K562 (cell line): Measurements from ENCODE around the gene ATXN2L. TPM values are rescaled to one million over a fixed set of nuclear protein-coding genes. Genes with fewer than 3 reads are reported as not detected.

Experiments
- CBX1 ChIP-seq: sonication (generic); IDR thresholded peaks from 2 replicates; pipeline ENCODE4 v1.6.1; 2016; ENCODE audit warnings: antibody characterized with exemption, low read depth, mild to moderate bottlenecking
- CEBPB ChIP-seq: fragments of 450-650 bp; IDR thresholded peaks from 2 replicates; pipeline ENCODE4 v1.6.1; 2016; ENCODE audit warnings: missing genetic modification characterization, missing compliant biosample characterization
- CLOCK ChIP-seq: fragments of 250-450 bp; sonication (Bioruptor Pico); IDR thresholded peaks from 2 replicates; pipeline ENCODE4 v1.4.0; 2020; ENCODE audit warnings: mild to moderate bottlenecking, moderate library complexity, borderline replicate concordance
- CREB3L1 ChIP-seq: fragments of 450-650 bp; IDR thresholded peaks from 2 replicates; pipeline ENCODE4 v1.6.1; 2014; ENCODE audit warnings: low read depth, mild to moderate bottlenecking, moderate library complexity, borderline replicate concordance
- EGR1 ChIP-seq: fragments of 450-650 bp; conservative IDR thresholded peaks from 2 replicates; pipeline ENCODE4 v1.6.1; 2017; ENCODE audit warnings: mild to moderate bottlenecking
- FOXJ2 ChIP-seq: fragments of 200-800 bp; sonication (Bioruptor generic); IDR thresholded peaks from 2 replicates; pipeline ENCODE4 v1.6.1; 2016; ENCODE audit warnings: missing genetic modification characterization, missing compliant biosample characterization
- FOXM1 ChIP-seq, 2 experiments: fragments of 450-650 bp in 1 of 2; sonication (generic) in 1 of 2; formaldehyde crosslinking in 1 of 2; IDR thresholded peaks; 2 replicates each; pipeline versions ENCODE4 v1.6.1 to v1.9.0; 2017 to 2022; ENCODE audit warnings: low read depth in 2 of 2, mild to moderate bottlenecking in 2 of 2, missing genetic modification reagents in 1 of 2, moderate library complexity in 1 of 2
- FOXO4 ChIP-seq: fragments of 450-650 bp; formaldehyde crosslinking; IDR thresholded peaks from 2 replicates; pipeline ENCODE4 v1.4.0; 2020; ENCODE audit warnings: mild to moderate bottlenecking, moderate library complexity
- HNRNPL ChIP-seq: fragments of 200-400 bp; formaldehyde crosslinking; IDR thresholded peaks from 2 replicates; pipeline ENCODE4 v1.6.1; 2017; ENCODE audit warnings: low read depth, mild to moderate bottlenecking, low read length
- NCOA1 ChIP-seq: fragments of 450-650 bp; IDR thresholded peaks from 2 replicates; pipeline ENCODE4 v1.6.1; 2016; ENCODE audit warnings: low read depth
- SETDB1 ChIP-seq: IDR thresholded peaks from one replicate; pipeline ENCODE4 v1.6.1; 2012; ENCODE audit warnings: low read length, control low read depth, inconsistent platforms
- SIN3B ChIP-seq: fragments of 450-650 bp; IDR thresholded peaks from 2 replicates; pipeline ENCODE4 v1.6.1; 2017; ENCODE audit warnings: low read depth, mild to moderate bottlenecking, moderate library complexity
- TRIM24 ChIP-seq, 2 experiments: fragments of 450-650 bp; IDR thresholded peaks; 2 replicates each; pipeline ENCODE4 v1.6.1; 2016
- ZBTB12 ChIP-seq: fragments of 250-450 bp; sonication (Bioruptor Pico); IDR thresholded peaks from 2 replicates; pipeline ENCODE4 v1.4.0; 2020
- ZKSCAN3 ChIP-seq: fragments of 250-450 bp; sonication (Bioruptor Pico); IDR thresholded peaks from 2 replicates; pipeline ENCODE4 v1.4.0; 2020
- ZNF146 ChIP-seq: IDR thresholded peaks from one replicate; pipeline ENCODE4 v1.6.1; 2018; ENCODE audit warnings: missing compliant biosample characterization; ENCODE audit not compliant: unreplicated experiment
- ZNF263 ChIP-seq: sonication (generic); formaldehyde crosslinking; IDR thresholded peaks from 2 replicates; pipeline ENCODE4 v1.8.0; 2022; ENCODE audit warnings: mild to moderate bottlenecking, missing genetic modification reagents, borderline replicate concordance
- ZNF699 ChIP-seq: fragments of 250-450 bp; sonication (Bioruptor Pico); IDR thresholded peaks from 2 replicates; pipeline ENCODE4 v1.8.0; 2021; ENCODE audit warnings: mild to moderate bottlenecking, moderate library complexity; ENCODE audit not compliant: insufficient replicate concordance
- ZNF717 ChIP-seq: fragments of 250-450 bp; sonication (Bioruptor Pico); IDR thresholded peaks from 2 replicates; pipeline ENCODE4 v1.5.0; 2021
- ZNF780A ChIP-seq: fragments of 250-450 bp; sonication (Bioruptor Pico); IDR thresholded peaks from 2 replicates; pipeline ENCODE4 v1.5.0; 2021; ENCODE audit warnings: mild to moderate bottlenecking
- ZNF79 ChIP-seq: fragments of 250-450 bp; sonication (Bioruptor Pico); IDR thresholded peaks from 2 replicates; pipeline ENCODE4 v1.4.0; 2020; ENCODE audit warnings: low read depth, mild to moderate bottlenecking, moderate library complexity
- polyA plus RNA-seq, 8 experiments: library from polyadenylated mRNA; depleted of rRNA in 4 of 8; stranded (reverse) in 5 of 8; unstranded in 3 of 8; fragments of >200 nt; fragmentation: Nextera tagmentation in 2 of 8; fragmentation: Illumina TruSeq in 1 of 8; extraction: Ambion mirVana in 2 of 8; extraction: Trizol in 1 of 8; gene quantifications; 2 replicates each; pipeline versions ENCODE4 v1.2.1 to v1.2.3, GENCODE V29; 2011 to 2014; ENCODE audit warnings: inconsistent platforms in 1 of 8, missing spikeins in 1 of 8
- total RNA-seq, 7 experiments: library from RNA; depleted of rRNA in 6 of 7; stranded (reverse); fragments of >200 nt in 6 of 7; fragmentation: Illumina TruSeq in 2 of 7; extraction: Trizol in 2 of 7; gene quantifications; 2 replicates each; pipeline versions ENCODE4 v1.2.1 to v1.2.3, GENCODE V29; 2011 to 2021; ENCODE audit warnings: low replicate concordance in 1 of 7

The ATXN2L gene
- total and polyA plus RNA-seq, 9 of the 15 experiments (the other 6 are each of a cell fraction or from before 2014, with no cell fraction given) = 3.8 to 280 (median 37.2) TPM

- TF ChIP-seq FOXM1 (IDR thresholded peaks at IDR 0.05; ENCODE audit: low read depth) (peak; percentile 67), FOXM1 (CRISPR knock-in tag; IDR thresholded peaks at IDR 0.05; ENCODE audit: low read depth) (no peak), HNRNPL (no peak), CREB3L1 (no peak), SETDB1 (no peak), ZNF79 (no peak), CBX1 (peak; percentile 60; the same call in 1 of the 2 replicates), ZNF780A (CRISPR knock-in tag) (no peak), ZNF146 (CRISPR knock-in tag) (no peak), FOXJ2 (tag) (0 out of 2 replicates have a peak, but pooled peaks have one; percentile 36), ZBTB12 (no peak), ZNF717 (CRISPR knock-in tag) (no peak), SIN3B (0 out of 2 replicates have a peak, but pooled peaks have one; percentile 17), NCOA1 (no peak), ZNF263 (CRISPR knock-in tag) (peak; percentile 99), EGR1 (peak; percentile 63), CLOCK (CRISPR knock-in tag) (no peak), ZKSCAN3 (CRISPR knock-in tag) (no peak), ZNF699 (CRISPR knock-in tag) (no peak), CEBPB (tag) (peak; percentile 37; the same call in 1 of the 2 replicates), FOXO4 (peak; percentile 55; the same call in 1 of the 2 replicates), TRIM24 (IDR thresholded peaks at IDR 0.05) (no peak)
Measured at GRCh38 chr16:28823873-28824716, 1.3 kb downstream of the ATXN2L start (continued).
